H1 (cell line): Measurements from ENCODE around the gene PIGT. TPM values are rescaled to one million over a fixed set of nuclear protein-coding genes. Genes with fewer than 3 reads are reported as not detected.

ENCODE experiments used
- CTCF ChIA-PET: fragments of 300-600 bp; sonication (Branson Sonifier 250); formaldehyde crosslinking; loops from one replicate; lab custom pipeline; 2021; ENCODE audit not compliant: partially characterized antibody; lab: Charles Lee
- POLR2A ChIA-PET: fragments of 300-600 bp; sonication (Branson Sonifier 250); formaldehyde crosslinking; loops from one replicate; lab custom pipeline; 2021; ENCODE audit warnings: inconsistent platforms; ENCODE audit not compliant: partially characterized antibody; lab: Charles Lee
- DNase-seq, 2 experiments: peaks; one replicate each; pipeline versions ENCODE4 v3.0.0 to v3.0.0-alpha.2; 2010 to 2022; ENCODE audit warnings: low spot score in 2 of 2, low read depth in 1 of 2, mixed read lengths in 1 of 2
- FAIRE-seq: peaks from 2 replicates; lab custom pipeline; 2011; peaks lifted over from hg19 to GRCh38; lab: Jason Lieb, UNC
- H2AFZ ChIP-seq: 2 replicates; pipeline ENCODE4 v1.8.1; 2012; ENCODE audit warnings: low read length, inconsistent platforms
- H2AK5ac ChIP-seq: 2 replicates; pipeline ENCODE4 v1.6.1; 2013; ENCODE audit warnings: low read depth, low read length
- H2BK120ac ChIP-seq: replicated peaks from 2 replicates; pipeline ENCODE3; 2013; ENCODE audit warnings: low read depth, low read length, inconsistent platforms
- H2BK12ac ChIP-seq: 2 replicates; pipeline ENCODE4 v1.6.1; 2013; ENCODE audit warnings: low read depth, low read length
- H2BK15ac ChIP-seq: 2 replicates; pipeline ENCODE4 v1.6.1; 2013; ENCODE audit warnings: low read length
- H2BK20ac ChIP-seq: 2 replicates; pipeline ENCODE4 v1.6.1; 2013; ENCODE audit warnings: low read length
- H2BK5ac ChIP-seq: 2 replicates; pipeline ENCODE4 v1.6.1; 2013; ENCODE audit warnings: low read depth, low read length
- H3K14ac ChIP-seq: 2 replicates; pipeline ENCODE4 v1.6.1; 2013; ENCODE audit warnings: inconsistent platforms; ENCODE audit not compliant: insufficient read length
- H3K18ac ChIP-seq: 2 replicates; pipeline ENCODE4 v1.6.1; 2013; ENCODE audit warnings: low read length; ENCODE audit errors: extremely low read depth
- H3K23ac ChIP-seq: 2 replicates; pipeline ENCODE4 v1.6.1; 2013; ENCODE audit warnings: inconsistent platforms; ENCODE audit not compliant: insufficient read length
- H3K23me2 ChIP-seq: 2 replicates; pipeline ENCODE4 v1.6.1; 2013; ENCODE audit warnings: low read depth, low read length
- H3K27ac ChIP-seq: 2 replicates; pipeline ENCODE4 v1.6.1; 2011; ENCODE audit warnings: low read depth, low read length, inconsistent platforms
- H3K27me3 ChIP-seq, 4 experiments: replicated peaks in 1 of 4; 1 replicate in 1 of 4; 2 replicates in 3 of 4; pipeline versions ENCODE4 v1.6.1 to v1.8.1; 2011 to 2013; ENCODE audit warnings: low read length in 3 of 4, mild to moderate bottlenecking in 3 of 4, inconsistent platforms in 2 of 4, mixed read lengths in 2 of 4, moderate library complexity in 1 of 4; ENCODE audit not compliant: control insufficient read depth in 3 of 4, insufficient read depth in 3 of 4; ENCODE audit errors: extremely low read depth in 1 of 4
- H3K36me3 ChIP-seq, 4 experiments: 2 replicates each; pipeline versions ENCODE4 v1.6.1 to v1.8.1; 2011 to 2013; ENCODE audit warnings: mild to moderate bottlenecking in 4 of 4, low read length in 3 of 4, moderate library complexity in 2 of 4, control low read depth in 1 of 4, inconsistent platforms in 1 of 4; ENCODE audit not compliant: insufficient read depth in 4 of 4, control insufficient read depth in 2 of 4
- H3K4ac ChIP-seq: replicated peaks from 2 replicates; pipeline ENCODE3; 2013; ENCODE audit warnings: low read length, low read depth, mixed read lengths, inconsistent platforms; ENCODE audit not compliant: insufficient read length
- H3K4me1 ChIP-seq, 4 experiments: replicated peaks in 1 of 4; 1 replicate in 1 of 4; 2 replicates in 3 of 4; pipeline versions ENCODE4 v1.6.1 to v1.8.1; 2011 to 2013; ENCODE audit warnings: low read length in 3 of 4, inconsistent platforms in 2 of 4, mixed read lengths in 1 of 4; ENCODE audit not compliant: insufficient read depth in 4 of 4, control insufficient read depth in 3 of 4
- H3K4me2 ChIP-seq, 2 experiments: 2 replicates each; pipeline versions ENCODE4 v1.6.1 to v1.8.1; 2011 to 2013; ENCODE audit warnings: low read depth in 2 of 2, low read length in 2 of 2, control low read depth in 1 of 2, inconsistent platforms in 1 of 2, mild to moderate bottlenecking in 1 of 2; ENCODE audit not compliant: insufficient read depth in 1 of 2
- H3K4me3 ChIP-seq, 4 experiments: fragments of 200-600, 300-600 bp in 1 of 4; sonication (generic), shearing (Covaris generic), sonication (Bioruptor Twin) in 1 of 4; 2 replicates each; pipeline versions ENCODE4 v1.5.1 to v1.8.1; 2011 to 2016; ENCODE audit warnings: low read length in 4 of 4, low read depth in 3 of 4, control low read depth in 2 of 4, inconsistent platforms in 2 of 4, mild to moderate bottlenecking in 2 of 4, mixed read lengths in 1 of 4, moderate library complexity in 1 of 4; ENCODE audit not compliant: insufficient read depth in 2 of 4; ENCODE audit errors: extremely low read depth in 1 of 4
- H3K56ac ChIP-seq: replicated peaks from 2 replicates; pipeline ENCODE3; 2013; ENCODE audit warnings: low read depth, mild to moderate bottlenecking, mixed read lengths, low read length, inconsistent platforms; ENCODE audit not compliant: insufficient read length
- H3K79me1 ChIP-seq: 2 replicates; pipeline ENCODE4 v1.6.1; 2013; ENCODE audit warnings: low read depth, low read length, control low read depth
- H3K79me2 ChIP-seq, 2 experiments: 2 replicates each; pipeline versions ENCODE4 v1.6.1 to v1.8.1; 2012 to 2013; ENCODE audit warnings: low read length in 2 of 2, mild to moderate bottlenecking in 2 of 2, inconsistent platforms in 1 of 2; ENCODE audit not compliant: insufficient read depth in 2 of 2, control insufficient read depth in 1 of 2
- H3K9ac ChIP-seq, 4 experiments: replicated peaks in 1 of 4; 1 replicate in 1 of 4; 2 replicates in 3 of 4; pipeline versions ENCODE4 v1.6.1 to v1.8.1; 2011 to 2013; ENCODE audit warnings: low read depth in 3 of 4, low read length in 3 of 4, control low read depth in 2 of 4, mild to moderate bottlenecking in 2 of 4, moderate library complexity in 2 of 4, inconsistent platforms in 1 of 4; ENCODE audit errors: extremely low read depth in 1 of 4
- H3K9me3 ChIP-seq, 2 experiments: 2 replicates each; pipeline versions ENCODE4 v1.6.1 to v1.8.1; 2012 to 2013; ENCODE audit warnings: mild to moderate bottlenecking in 2 of 2, moderate library complexity in 2 of 2, control low read depth in 1 of 2, inconsistent platforms in 1 of 2, low read depth in 1 of 2, low read length in 1 of 2, mixed read lengths in 1 of 2; ENCODE audit not compliant: insufficient read depth in 2 of 2
- H4K20me1 ChIP-seq, 2 experiments: replicated peaks in 1 of 2; 2 replicates each; pipeline versions ENCODE3 to v1.8.1; 2011 to 2013; ENCODE audit warnings: inconsistent platforms in 2 of 2, low read length in 2 of 2, mild to moderate bottlenecking in 1 of 2; ENCODE audit not compliant: insufficient read depth in 2 of 2, control insufficient read depth in 1 of 2
- H4K5ac ChIP-seq: 2 replicates; pipeline ENCODE4 v1.6.1; 2013; ENCODE audit warnings: low read length, low read depth, mixed read lengths, inconsistent platforms; ENCODE audit not compliant: insufficient read length
- H4K8ac ChIP-seq: 2 replicates; pipeline ENCODE4 v1.8.0; 2013; ENCODE audit warnings: mild to moderate bottlenecking, moderate library complexity, low read length, inconsistent platforms; ENCODE audit not compliant: insufficient read depth; ENCODE audit errors: extremely low read depth
- H4K91ac ChIP-seq: replicated peaks from 2 replicates; pipeline ENCODE3; 2013; ENCODE audit warnings: low read length, mixed read lengths, inconsistent platforms; ENCODE audit not compliant: insufficient read length
- CTCF ChIP-seq, 3 experiments: IDR thresholded peaks; 1 replicate in 2 of 3; 2 replicates in 1 of 3; pipeline versions ENCODE4 v1.5.1 to v1.6.1; 2011; ENCODE audit warnings: low read length in 3 of 3, mild to moderate bottlenecking in 3 of 3, inconsistent platforms in 2 of 3, low read depth in 1 of 3, moderate library complexity in 1 of 3; ENCODE audit not compliant: insufficient read depth in 1 of 3; ENCODE audit errors: control extremely low read depth in 1 of 3
- E2F6 ChIP-seq: IDR thresholded peaks from 2 replicates; pipeline ENCODE4 v1.6.1; 2012; ENCODE audit warnings: inconsistent platforms
- EGR1 ChIP-seq: IDR thresholded peaks from 2 replicates; pipeline ENCODE4 v1.6.1; 2011; ENCODE audit warnings: low read depth, low read length, borderline replicate concordance
- PHF8 ChIP-seq: fragments of 200-600 bp; sonication (generic); conservative IDR thresholded peaks from 2 replicates; pipeline ENCODE4 v1.7.1; 2012; ENCODE audit warnings: low read depth, mild to moderate bottlenecking, inconsistent platforms, low read length, moderate library complexity
- RAD21 ChIP-seq, 2 experiments: IDR thresholded peaks in 1 of 2; conservative IDR thresholded peaks in 1 of 2; 2 replicates each; pipeline ENCODE4 v1.6.1; 2011; ENCODE audit warnings: low read depth in 2 of 2, low read length in 2 of 2, improper control_type of control experiment in 1 of 2, inconsistent platforms in 1 of 2, mild to moderate bottlenecking in 1 of 2, moderate library complexity in 1 of 2
- TBP ChIP-seq: IDR thresholded peaks from 2 replicates; pipeline ENCODE4 v1.6.1; 2011; ENCODE audit warnings: low read depth, low read length, improper control_type of control experiment
- TEAD4 ChIP-seq: IDR thresholded peaks from 2 replicates; pipeline ENCODE4 v1.6.1; 2012; ENCODE audit warnings: low read depth, low read length, inconsistent platforms, mixed read lengths
- WGBS, 2 experiments: shearing (Covaris generic) in 1 of 2; methylation state at CpG; one replicate each; pipeline versions ENCODE4 v1.1.6 to v1.1.7; 2013 to 2015; ENCODE audit warnings: low lambda C conversion rate in 2 of 2, mixed read lengths in 2 of 2, inconsistent platforms in 1 of 2, low coverage in 1 of 2, missing lambda C conversion rate in 1 of 2; ENCODE audit not compliant: insufficient replicate concordance in 2 of 2, insufficient coverage in 1 of 2, insufficient read length in 1 of 2; ENCODE audit errors: extremely low coverage in 1 of 2, missing lambda C conversion rate in 1 of 2; 5-methylcytosine and 5-hydroxymethylcytosine counted together
- polyA plus RNA-seq, 7 experiments: library from polyadenylated mRNA; depleted of rRNA in 3 of 7; stranded (reverse) in 5 of 7; unstranded in 2 of 7; fragments of >200 nt in 5 of 7; fragments of 200-250 nt in 2 of 7; gene quantifications; 1 replicate in 5 of 7; 2 replicates in 1 of 7; 4 replicates in 1 of 7; pipeline versions ENCODE4 v1.2.1 to v1.2.3, GENCODE V29; 2011 to 2013; ENCODE audit warnings: missing spikeins in 2 of 7, mixed read lengths in 2 of 7
- total RNA-seq: library from RNA; stranded (reverse); fragmentation: NEBNext Ultra II Directional; extraction: Animal tissue kit (Norgen Biotek cat#: 25700); gene quantifications from 2 replicates; pipeline ENCODE4 v1.2.1, GENCODE V29; 2021

Gene PIGT
- total and polyA plus RNA-seq, 2 of the 8 experiments (the other 6 are each of a cell fraction or from before 2014, with no cell fraction given), result 66.0 to 89.7 TPM

DNA sequence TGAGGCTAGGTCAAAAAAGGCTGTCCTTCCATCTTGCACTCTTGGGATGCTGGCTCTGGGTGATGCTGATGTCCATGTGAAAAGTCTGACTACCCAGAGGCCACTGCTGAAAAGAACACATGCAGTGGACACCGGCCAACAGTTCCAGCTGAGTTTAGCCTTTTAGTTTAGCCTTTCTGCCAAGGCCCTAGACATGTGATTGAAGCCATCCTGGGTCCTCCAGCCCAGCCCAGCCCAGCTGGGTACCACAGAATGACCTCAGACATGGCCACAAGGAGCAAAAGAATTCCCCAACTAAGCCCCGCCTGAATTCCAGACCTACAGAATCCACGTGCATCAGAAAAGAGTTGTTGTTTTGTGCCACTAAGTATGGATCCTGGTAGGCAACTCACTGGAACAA is 17.4 kb downstream of the PIGT start:
- Histone ChIP-seq H3K4me3 (no peak overlapping the region), H3K27ac (no peak overlapping the region), H4K8ac (no peak overlapping the region), H2BK120ac (no peak overlapping the region), H4K20me1 (no peaks in the 10 kb centered on the region), H3K27me3 (no peaks in the 10 kb centered on the region), H4K5ac (no peak overlapping the region), H3K14ac (no peak overlapping the region), H2AFZ (no peak overlapping the region), H2BK15ac (no peak overlapping the region), H3K79me1 (no peaks in the 10 kb centered on the region), H3K56ac (no peak overlapping the region), H3K9ac (no peak overlapping the region), H2BK5ac (no peak overlapping the region), H3K79me2 (no peaks in the 10 kb centered on the region), H3K36me3 (no peaks in the 10 kb centered on the region; a peak in 1 of 8 replicates), H2BK20ac (no peak overlapping the region), H3K23ac (no peak overlapping the region), H2BK12ac (no peak overlapping the region), H3K9me3 (no peaks in the 10 kb centered on the region), H3K4me1 (no peaks in the 10 kb centered on the region), H3K18ac (no peak overlapping the region), H3K23me2 (no peaks in the 10 kb centered on the region), H2AK5ac (no peak overlapping the region), H3K4ac (no peak overlapping the region), H4K91ac (no peak overlapping the region), H3K4me2 (no peak overlapping the region)
- no peak for DNase-seq
- 80% methylated on average over 3 of the region's 3 CpGs; no CpG with 5 or more reads in 1 of the 2 experiments for WGBS, 2 experiments
- FAIRE-seq, result no peak
- ChIA-PET POLR2A (no interaction called here), CTCF (interaction anchor here (0.9 to 12.6 kb wide), 5 partner anchors 15 to 113 kb away, joined by 3 to 186 read pairs (median 129); partner anchors contain the start of gene PIGT)
- TF ChIP-seq RAD21 (IDR thresholded peaks at IDR 0.05 in 1 of 2, conservative IDR thresholded peaks at IDR 0.05 in 1 of 2; ENCODE audit: low read depth in 2 of 2, low read length in 2 of 2) (no peak), E2F6 (no peak), CTCF (IDR thresholded peaks at IDR 0.05; ENCODE audit: control extremely low read depth in 1 of 3, insufficient read depth in 1 of 3, low read depth in 1 of 3, low read length in 3 of 3) (no peak), TEAD4 (0 out of 2 replicates have a peak, but pooled peaks have one; percentile 20), TBP (no peak), EGR1 (no peak), PHF8 (no peak)
